GM21825 (cell line): ENCODE measurements around the gene TBC1D17.
A peak's percentile ranks its signal among the peaks of the same experiment; 100 is the strongest.

Experiments
- ATAC-seq: cut with Tn5 transposase; IDR thresholded peaks from one replicate; pipeline ENCODE4 v1.9.1; 2021; ENCODE audit warnings: mild to moderate bottlenecking, moderate library complexity; ENCODE audit not compliant: unreplicated experiment

The TBC1D17 gene

DNA sequence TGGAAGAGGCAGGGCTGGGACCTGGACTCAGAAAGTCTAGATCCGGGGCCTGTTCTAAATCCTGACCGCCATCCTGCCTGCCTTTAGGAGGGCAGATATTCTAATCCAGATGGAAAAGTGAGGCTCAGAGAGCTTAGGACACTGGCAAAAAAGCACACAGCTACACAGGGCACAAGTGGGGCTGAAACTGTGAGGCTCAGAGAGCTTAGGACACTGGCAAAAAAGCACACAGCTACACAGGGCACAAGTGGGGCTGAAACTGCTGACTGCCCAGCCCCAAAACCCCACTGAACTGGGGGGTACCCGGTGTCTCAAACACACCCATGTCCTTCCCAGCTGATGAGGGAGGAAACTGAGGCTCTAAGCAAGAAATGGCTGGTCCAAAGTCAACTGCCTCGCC lies 2.3 kb upstream of the TBC1D17 start:
- no peak for ATAC-seq

DNA sequence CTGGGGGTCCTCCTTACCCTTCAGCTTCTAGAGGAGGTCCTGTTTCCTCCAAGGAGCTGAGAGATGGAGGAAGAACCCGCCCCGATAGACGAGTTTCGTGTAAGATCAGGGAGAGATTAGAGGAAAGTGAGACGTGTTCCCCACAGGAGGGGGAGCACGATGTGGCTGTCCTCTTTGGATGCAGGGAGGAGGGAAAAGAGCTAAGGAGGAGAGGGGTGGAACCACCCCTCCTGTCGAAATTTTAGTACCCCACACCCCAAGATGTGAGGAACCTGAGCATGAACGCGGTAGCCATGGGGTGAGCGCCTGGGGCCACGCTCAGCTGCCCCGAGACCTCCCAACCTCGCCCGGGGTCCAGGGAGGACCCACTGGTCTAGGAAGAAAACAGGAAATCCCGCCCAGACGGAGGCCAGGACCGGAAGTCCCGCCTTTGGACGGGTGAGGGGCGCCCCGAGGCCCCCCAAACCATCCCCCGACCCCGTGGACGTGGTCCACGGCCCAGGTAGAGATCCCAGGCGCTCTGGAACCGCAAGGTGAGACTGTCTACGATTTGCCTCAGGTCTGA lies 1.6 kb upstream of the TBC1D17 start:
- ATAC-seq, result no peak

DNA sequence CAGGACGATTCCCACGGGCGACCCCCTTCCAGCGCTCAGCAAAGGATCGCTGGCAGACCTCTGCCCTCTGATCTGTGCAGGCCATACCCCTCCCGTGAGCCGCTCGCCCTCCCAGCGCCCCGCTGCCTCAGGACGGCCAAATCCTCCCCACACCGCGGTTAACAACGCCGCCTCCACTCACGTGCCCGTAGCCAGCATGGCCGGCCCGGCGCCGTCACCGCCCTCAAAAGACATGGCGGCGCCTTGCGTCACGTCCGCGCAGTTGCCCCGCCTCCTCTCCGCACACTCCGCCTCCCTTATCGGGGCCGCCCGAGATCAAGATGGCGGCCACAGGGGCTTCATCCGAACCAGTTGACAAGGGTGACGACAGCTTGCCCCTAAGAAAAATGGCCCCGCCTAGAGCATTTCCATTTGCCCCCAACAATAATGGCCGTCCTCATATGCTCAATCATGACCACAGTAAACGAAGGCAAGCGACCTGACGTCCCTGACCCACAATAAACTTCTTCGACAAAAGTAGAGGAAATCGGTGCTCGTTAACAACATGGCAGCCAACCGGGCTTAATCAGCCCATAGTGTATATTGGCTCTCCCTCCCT lies 981 bp upstream of the TBC1D17 start:
- peak; percentile 47 for ATAC-seq

DNA sequence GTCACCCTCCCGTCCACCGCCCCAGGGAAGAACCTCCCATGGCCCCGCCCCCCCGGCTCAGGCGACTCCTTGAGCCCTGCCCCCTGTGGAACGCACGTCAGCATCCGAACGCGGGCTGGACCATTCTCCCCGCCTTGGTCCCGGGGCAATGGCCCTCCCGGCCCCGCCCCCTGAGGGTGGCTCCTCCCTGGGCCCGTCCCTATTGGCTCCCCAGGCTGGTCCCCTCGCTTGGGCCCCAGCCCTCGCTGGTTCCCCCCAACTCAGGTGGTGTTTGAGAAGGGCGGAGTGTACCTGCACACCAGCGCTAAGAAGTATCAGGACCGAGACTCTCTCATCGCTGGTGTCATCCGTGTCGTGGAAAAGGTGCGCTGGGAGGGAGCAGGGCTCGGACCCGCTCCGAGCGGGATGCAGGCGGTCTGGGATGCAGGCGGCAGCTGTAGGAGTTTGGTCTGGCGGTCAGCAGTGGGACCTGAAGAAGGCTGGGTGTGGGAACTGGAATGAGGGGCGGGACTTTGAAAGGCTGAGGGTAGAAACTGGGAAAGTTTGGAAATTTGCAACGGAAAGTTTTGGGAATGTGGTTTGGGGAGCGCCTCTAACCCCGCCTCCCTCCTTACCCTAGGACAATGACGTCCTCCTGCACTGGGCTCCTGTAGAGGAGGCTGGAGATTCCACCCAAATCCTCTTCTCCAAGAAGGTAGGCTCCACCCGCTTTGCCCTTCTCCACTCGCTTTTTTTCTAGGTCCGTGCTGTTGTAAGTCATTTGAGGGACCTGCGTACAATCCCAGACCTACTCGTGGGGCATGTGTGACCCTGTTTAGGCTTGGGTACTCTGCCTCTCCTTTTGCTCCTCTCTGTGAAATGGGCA lies 609 bp downstream of the TBC1D17 start:
- ATAC-seq, result peak; percentile 48

DNA sequence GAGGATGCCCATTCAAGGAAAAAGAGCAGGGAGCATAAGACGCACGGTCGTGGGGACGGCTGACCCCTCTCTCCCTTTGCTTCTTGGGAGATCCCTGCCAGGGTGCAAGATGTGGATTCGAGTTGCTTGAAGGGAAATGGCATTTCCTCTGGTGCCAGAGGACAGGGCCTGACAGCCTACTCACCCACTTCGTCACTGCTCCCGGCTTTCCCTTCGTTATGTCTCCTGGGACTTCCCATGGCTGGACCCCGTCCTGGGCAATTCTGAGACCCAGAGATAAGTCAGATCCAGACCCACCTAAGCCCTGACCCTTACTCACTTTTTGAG lies 1.2 kb downstream of the TBC1D17 start:
- no peak for ATAC-seq

DNA sequence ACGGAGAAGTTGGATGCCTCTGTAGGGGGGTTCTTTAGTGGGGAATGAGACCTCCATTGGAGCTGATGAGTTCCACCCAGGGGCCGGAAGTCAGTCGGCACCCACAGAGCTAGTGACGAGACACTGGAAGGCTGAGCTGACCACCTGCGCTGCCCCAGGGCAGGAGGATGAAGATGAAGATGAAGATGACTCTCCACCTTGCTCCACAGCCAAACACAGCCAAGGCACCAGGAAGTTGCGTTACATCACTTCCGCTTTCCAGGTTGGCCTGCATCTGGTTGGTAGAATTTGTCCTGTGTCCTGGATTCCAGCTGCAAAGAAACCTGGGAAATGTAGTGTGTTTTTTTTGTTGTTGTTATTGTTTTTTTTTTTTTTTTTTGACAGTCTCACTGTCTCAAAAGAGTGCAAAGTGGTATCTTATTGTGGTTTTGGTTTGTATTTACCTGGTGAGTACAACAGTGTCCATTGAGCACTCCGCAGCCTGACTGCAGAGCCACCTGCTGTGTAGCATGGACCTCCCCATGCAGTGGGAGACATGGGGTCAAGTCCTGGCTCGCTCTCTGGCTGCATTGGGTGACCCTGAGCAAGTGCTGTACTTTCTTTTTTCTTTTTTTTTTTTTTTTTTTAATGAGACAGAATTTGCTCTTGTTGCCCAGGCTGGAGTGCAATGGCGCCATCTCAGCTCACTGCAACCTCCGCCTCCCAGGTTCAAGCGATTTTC lies 1.9 kb downstream of the TBC1D17 start:
- ATAC-seq, result no peak

DNA sequence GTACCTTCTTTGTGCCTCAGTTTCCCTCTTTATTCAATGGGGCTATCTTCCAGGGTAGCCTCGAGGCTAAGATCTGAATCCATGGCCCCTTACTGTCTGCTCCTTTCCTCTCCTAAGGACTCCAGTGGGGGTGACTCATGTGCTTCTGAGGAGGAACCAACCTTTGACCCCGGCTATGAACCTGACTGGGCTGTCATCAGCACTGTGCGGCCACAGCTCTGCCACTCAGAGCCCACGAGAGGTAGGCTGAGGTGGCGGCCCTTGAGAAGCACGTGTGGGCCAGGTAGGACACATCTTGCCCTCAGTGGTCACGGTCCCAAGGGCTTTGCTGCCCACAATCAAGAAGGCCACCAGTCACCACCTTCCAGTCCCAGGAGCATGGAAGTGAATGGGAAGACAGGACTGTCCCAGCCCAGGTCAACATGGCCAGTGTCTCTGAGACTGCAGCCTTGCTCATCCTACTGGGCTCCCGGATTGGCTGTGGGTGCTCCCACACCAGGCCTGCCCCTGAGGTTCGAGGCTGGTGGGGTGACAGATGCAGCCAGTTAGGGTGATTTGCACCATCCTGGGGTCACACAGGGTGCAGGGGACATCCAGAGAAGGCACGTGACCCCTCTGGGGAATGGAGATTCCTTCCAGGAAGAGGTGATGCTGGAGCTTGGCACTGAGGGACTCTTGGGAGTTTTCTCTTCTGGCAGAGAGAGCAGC lies 2.8 kb downstream of the TBC1D17 start:
- ATAC-seq, result no peak

DNA sequence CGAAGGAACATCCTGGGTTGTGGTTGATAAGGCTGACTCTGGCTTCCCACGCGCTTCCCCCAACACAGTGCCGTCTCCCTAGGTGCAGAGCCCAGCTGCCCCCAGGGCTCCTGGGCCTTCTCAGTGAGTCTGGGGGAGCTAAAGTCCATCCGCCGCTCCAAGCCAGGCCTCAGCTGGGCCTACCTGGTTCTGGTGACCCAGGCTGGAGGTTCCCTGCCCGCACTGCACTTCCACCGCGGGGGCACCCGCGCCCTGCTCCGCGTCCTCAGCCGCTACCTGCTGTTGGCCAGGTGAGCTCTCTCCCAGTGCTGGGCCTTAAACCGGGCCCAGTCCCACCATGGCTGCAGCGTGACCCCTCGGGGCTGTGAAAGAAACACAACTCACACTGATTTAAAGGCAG lies 3.7 kb downstream of the TBC1D17 start:
- no peak for ATAC-seq

DNA sequence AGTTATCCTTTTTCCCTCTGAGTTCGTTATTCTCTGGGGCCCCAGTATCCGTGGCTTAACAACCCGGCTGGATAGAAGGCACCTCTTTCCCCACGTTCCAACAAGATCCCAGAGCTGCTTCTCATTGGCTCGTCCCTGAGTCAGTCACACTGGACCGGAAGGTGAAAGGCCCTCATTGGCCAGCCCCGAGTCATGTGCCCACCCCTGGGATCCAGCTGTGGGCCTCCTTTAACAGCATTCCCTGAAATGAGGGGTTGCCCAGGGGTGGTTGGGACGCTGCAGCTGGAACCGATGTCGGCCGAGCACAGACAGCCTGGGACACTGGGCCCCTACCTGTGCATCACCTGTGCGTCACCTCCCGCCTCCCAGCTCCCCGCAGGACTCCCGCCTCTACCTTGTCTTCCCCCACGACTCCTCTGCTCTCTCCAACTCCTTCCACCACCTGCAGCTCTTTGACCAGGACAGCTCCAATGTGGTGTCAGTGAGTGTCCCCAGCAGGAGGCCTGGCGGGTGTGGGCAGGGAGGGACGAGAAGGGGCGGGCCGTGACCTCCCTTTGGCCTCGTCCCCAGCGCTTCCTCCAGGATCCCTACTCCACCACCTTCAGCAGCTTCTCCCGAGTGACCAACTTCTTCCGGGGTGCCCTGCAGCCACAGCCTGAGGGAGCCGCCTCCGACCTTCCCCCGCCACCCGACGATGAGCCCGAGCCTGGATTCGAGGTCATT lies 4.3 kb downstream of the TBC1D17 start:
- no peak for ATAC-seq

DNA sequence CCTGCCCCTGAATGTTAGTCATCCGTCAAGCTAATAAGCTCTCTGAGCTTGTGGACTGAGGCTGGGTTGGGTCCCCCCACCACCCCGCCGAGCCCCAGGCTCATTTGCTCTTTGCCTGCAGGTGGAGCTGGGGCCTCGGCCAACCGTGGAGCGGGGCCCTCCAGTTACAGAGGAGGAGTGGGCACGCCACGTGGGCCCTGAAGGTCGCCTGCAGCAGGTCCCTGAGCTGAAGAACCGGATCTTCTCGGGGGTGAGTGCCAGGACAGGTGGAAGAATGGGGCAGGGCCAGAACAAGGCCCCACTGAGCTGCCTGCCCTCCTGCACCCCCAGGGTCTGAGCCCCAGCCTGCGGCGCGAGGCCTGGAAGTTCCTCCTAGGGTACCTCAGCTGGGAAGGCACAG lies 5.1 kb downstream of the TBC1D17 start:
- ATAC-seq, result no peak

DNA sequence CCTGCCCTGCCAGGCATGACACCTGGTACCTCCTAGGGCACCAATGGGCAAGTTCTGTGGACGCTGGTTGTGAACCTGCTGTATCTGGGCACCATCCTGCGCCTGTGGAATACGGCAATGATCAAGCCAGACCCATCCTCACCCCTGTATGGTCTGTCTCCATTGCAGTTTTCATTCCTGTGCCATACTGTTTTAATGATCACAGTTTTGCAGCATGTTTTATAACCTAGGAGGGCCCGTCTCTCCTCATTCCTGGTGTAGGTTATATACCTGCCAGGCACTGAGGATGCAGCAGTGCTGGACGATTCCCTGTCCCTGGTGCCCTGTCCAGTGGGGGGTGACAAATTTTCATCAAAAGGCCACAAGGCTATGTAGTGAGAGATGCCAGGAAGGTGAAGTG lies 5.6 kb downstream of the TBC1D17 start:
- ATAC-seq, result no peak

DNA sequence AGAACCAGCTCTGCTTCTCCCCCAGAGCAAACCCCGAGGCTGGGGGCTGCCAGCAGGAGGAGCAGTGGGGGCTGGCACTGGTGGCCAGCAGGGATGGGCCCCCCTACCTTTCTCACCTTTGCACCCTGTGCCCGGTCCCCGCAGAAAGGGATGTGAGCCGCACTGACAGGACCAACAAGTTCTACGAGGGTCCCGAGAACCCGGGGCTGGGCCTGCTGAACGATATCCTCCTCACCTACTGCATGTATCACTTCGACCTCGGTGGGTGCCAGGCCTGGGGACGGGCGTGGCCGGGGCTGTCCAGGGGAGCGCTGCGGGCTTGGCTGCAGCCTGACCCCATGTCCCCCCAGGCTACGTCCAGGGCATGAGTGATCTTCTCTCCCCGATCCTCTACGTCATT lies 6.6 kb downstream of the TBC1D17 start:
- ATAC-seq, result no peak

DNA sequence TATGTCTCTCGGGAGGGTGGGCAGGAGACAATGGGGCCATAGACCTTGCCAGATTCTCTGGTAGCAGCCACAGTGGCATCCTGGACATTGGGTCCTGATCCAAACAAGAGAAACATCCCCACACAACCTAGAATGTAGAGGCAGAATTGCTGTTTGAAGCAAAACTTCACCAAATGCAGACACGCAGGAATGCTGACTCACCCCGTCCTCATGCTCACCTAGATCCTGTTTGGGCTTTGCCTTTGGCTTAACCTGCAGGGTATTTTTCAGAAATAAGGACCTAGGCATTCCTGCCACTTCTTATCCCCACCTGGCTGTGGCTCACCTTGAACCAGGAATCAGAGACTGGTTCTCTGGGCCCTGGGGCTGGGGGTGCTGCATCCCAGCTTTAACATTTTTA lies 7.3 kb downstream of the TBC1D17 start:
- ATAC-seq, result no peak

DNA sequence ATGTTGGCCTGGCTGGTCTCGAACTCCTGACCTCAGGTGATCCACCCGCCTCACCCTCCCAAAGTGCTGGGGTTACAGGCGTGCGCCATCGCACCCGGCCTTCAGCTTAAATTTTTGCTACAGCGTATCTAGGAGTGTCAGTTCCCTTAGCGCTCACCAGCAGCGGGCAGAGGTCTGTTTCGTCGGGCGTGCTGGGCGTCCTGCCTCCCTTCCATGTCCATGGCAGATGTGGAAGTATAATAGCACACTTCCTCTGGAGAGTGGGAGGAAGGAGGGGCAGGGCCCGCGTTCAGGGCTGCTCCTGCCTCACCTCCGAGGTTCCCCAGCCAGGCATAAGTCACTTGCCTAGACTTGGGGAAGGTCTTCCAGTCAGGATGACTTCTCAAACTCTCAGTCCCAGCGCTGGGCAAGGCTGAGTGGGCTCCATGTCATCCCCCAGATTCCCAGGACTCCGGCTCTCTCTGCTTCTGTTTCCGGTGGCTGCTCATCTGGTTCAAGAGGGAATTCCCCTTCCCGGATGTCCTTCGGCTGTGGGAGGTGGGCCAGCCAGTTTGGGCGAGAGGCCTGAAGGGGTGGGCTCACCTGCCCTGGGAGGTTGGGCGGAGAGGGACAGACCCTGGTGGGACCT lies 9.6 kb downstream of the TBC1D17 start:
- ATAC-seq, result no peak

DNA sequence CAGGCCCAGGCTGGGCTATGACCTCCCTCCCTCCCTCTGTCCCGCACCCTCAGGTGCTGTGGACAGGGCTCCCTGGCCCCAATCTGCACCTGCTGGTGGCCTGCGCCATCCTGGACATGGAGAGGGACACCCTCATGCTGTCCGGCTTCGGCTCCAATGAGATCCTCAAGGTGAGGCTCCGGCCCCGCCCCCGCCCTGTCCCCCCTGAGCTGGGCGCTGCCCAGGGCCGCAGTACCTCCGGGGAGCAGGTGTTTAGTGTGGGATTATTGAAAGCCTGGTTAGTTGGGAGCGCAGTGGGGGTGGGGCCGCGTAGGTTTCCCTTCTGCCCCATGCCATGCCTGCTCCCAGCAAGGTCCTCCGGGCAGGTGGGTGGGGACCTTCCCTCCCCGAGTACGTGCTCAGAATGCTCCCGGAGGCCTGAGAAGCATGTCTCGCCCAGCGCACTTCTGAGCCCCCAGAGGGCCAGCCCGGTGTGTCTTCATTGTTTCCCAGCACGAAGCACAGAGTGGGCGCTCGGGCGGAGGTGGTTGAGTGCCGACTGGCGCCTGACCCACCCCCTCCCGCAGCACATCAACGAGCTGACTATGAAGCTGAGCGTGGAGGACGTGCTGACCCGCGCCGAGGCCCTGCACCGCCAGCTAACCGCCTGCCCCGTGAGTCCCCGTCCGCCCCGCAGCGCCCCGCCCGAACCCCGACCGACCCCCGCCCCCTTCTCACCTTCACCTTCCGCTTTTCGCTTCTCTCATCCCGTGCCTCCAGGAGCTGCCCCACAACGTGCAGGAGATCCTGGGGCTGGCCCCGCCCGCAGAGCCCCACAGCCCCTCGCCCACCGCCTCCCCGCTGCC lies 10.4 kb downstream of the TBC1D17 start:
- no peak for ATAC-seq

DNA sequence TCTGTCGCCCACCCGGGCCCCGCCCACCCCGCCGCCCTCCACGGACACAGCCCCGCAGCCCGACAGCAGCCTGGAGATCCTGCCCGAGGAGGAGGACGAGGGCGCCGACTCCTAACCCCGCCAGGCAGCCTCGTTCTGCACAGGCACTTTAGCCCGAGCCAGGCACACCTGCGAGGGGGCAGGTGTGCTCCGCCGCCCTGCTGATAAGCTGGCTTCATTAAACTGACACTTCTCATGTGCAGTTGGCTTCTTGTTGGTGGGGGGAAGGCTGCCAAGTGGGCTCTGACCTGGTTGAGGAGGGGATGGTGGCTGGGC lies 11.0 kb downstream of the TBC1D17 start:
- no peak for ATAC-seq

DNA sequence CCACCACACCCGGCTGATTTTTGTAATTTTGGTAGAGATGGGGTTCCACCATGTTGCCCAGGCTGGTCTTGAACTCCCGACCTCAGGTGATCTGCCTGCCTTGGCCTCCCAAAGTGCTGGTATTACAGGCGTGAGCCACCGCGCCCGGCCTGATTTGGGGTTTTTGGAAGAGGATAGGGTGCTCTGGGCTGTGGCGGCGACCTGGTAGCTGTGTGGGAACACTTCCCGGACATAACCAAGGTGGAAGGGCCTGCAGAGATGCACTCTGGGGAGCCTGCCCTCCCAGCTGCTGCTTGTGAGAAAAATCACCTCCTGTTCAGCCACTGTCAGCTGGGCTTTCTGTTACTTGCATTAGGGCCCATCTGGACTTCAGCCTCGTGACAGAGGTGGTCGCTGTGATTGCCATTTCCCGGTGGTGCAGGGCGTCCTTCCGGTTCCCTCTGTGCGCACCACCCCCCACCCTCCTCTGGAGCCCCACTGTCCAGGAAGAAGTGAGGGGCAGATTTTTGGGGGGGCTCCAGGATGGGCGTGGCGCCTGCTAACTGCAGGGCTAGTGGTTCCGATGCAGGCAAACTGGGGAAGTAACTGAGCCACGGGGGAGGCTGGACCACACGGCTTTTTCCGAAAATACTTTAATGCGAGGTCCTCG lies 11.7 kb downstream of the TBC1D17 start:
- ATAC-seq, result no peak

DNA sequence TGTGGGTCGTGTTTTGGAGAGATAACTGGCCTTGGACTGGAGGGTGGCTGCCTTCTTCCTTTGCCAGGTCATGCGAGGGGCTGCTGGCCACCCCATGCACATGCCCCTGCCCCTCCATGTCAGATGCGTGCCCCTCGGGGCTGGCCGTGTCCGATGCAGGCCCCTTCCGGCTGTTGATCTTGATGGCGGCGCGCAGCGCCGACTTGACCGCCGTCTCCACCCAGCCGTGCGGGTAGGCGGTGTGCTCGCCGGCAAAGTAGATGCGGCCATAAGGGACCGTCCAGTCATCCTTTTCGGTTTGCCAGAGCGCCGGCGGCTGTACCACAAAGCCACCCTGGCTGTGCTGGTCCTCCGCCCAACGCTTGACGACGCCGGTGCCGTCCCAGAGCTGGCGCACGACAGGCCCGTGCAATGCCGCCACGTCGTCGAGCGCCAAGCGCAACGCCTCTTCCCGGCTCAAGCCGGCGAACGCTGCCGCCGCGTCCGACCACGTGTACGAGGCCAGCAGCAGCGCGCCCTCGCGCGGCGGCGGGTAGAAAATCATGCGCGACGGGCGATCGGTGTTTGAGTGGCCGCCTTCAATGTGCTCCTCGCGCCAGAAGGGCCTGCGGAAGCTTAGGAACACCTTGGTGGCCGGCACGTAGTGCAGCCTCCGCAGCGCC lies 12.3 kb downstream of the TBC1D17 start:
- no peak for ATAC-seq
